Spleen (tissue), 11 donors: ENCODE results near the gene SLC27A3. TPM values are rescaled to one million over a fixed set of nuclear protein-coding genes. Genes with fewer than 3 reads are reported as not detected.

Experiments used
- DNase-seq: peaks from one replicate; pipeline ENCODE4 v3.0.0-alpha.2; 2020
- H3K27ac ChIP-seq, 8 donors: fragments of 200-600 bp; sonication (generic) in 7 of 8; 1 replicate in 4 of 8; 2 replicates in 4 of 8; pipeline versions ENCODE4 v1.5.0 to v1.8.0; 2016 to 2021; ENCODE audit warnings: inconsistent platforms in 4 of 8, mild to moderate bottlenecking in 4 of 8, moderate library complexity in 1 of 8
- H3K27me3 ChIP-seq, 7 donors: fragments of 200-600 bp; sonication (generic) in 6 of 7; replicated peaks in 1 of 7; 1 replicate in 4 of 7; 2 replicates in 3 of 7; pipeline versions ENCODE4 v1.5.0 to v1.8.0; 2016 to 2021; ENCODE audit warnings: inconsistent platforms in 3 of 7, mild to moderate bottlenecking in 1 of 7
- H3K36me3 ChIP-seq, 6 donors: fragments of 200-600 bp; sonication (generic) in 5 of 6; 1 replicate in 4 of 6; 2 replicates in 2 of 6; pipeline versions ENCODE4 v1.5.0 to v1.8.0; 2016 to 2021; ENCODE audit warnings: inconsistent platforms in 2 of 6
- H3K4me1 ChIP-seq, 6 donors: fragments of 200-600 bp; sonication (generic) in 5 of 6; 1 replicate in 3 of 6; 2 replicates in 3 of 6; pipeline versions ENCODE4 v1.5.0 to v1.8.0; 2016 to 2021; ENCODE audit warnings: inconsistent platforms in 3 of 6
- H3K4me3 ChIP-seq, 8 donors: fragments of 200-600 bp; sonication (generic) in 7 of 8; 1 replicate in 4 of 8; 2 replicates in 4 of 8; pipeline versions ENCODE4 v1.5.0 to v1.8.0; 2016 to 2021; ENCODE audit warnings: inconsistent platforms in 4 of 8, mild to moderate bottlenecking in 4 of 8, moderate library complexity in 2 of 8
- H3K9me3 ChIP-seq, 8 donors: fragments of 200-600 bp; sonication (generic) in 7 of 8; 1 replicate in 4 of 8; 2 replicates in 4 of 8; pipeline versions ENCODE4 v1.5.0 to v1.8.0; 2016 to 2021; ENCODE audit warnings: inconsistent platforms in 4 of 8
- POLR2A ChIP-seq, 3 donors: fragments of 450-650 bp; IDR thresholded peaks; one replicate each; pipeline ENCODE4 v1.5.1; 2017; ENCODE audit warnings: antibody characterized with exemption in 3 of 3, mild to moderate bottlenecking in 1 of 3
- POLR2AphosphoS5 ChIP-seq, 3 donors: sonication (generic); formaldehyde crosslinking; IDR thresholded peaks; one replicate each; pipeline ENCODE4 v1.5.1; 2017; ENCODE audit warnings: antibody characterized with exemption in 3 of 3
- WGBS, 5 donors: extraction: QIAGEN DNeasy Blood & Tissue Kit in 3 of 5; methylation state at CpG; one replicate each; pipeline versions ENCODE4 v1.1.5 to v1.1.7; 2013 to 2018; 5-methylcytosine and 5-hydroxymethylcytosine counted together
- intact Hi-C: fragments of 100-400 bp; cut with DNase I; formaldehyde crosslinking; loops from one replicate; pipeline ENCODE4 v1.15.0; 2023; ENCODE audit warnings: low total_unique reads
- polyA plus RNA-seq, 3 donors: library from polyadenylated mRNA; stranded (reverse); fragments of 200-250 nt; gene quantifications; one replicate each; pipeline ENCODE4 v1.2.1, GENCODE V29; 2013
- total RNA-seq, 7 donors: library from RNA; depleted of rRNA in 3 of 7; stranded (reverse); fragments of >200 nt in 3 of 7; fragmentation: NEBNext Ultra II Directional in 4 of 7; extraction: Animal tissue kit (Norgen Biotek cat#: 25700) in 4 of 7; gene quantifications; one replicate each; pipeline versions ENCODE4 v1.1.0 to v1.2.1, GENCODE V29; 2016 to 2021
- TF ChIP-seq, protein P1 (sequence below), 11 experiments: fragments of 200-600 bp in 7 of 11; fragments of 450-650 bp in 4 of 11; sonication (generic) in 4 of 11; IDR thresholded peaks in 8 of 11; conservative IDR thresholded peaks in 3 of 11; 1 replicate in 7 of 11; 2 replicates in 4 of 11; pipeline versions ENCODE4 v1.4.0 to v1.8.0; 2016 to 2021; ENCODE audit warnings: antibody characterized with exemption in 11 of 11, inconsistent platforms in 4 of 11, mild to moderate bottlenecking in 1 of 11
- donor health status: healthy with polysubstance abuse.
- donor health status: DM: no; HTN: no; CAD: no; lungs with moderate emphysema.
- donor health status: DM: no; HTN: no; CAD: no.
- donor health status: Bipolar disorder and iron deficiency.
- donor health status: healthy.
- donor health status: DM: no; HTN: no; CAD: no.
- donor health status: DM: yes; HTN: yes; CAD: no.

SLC27A3 gene
- total and polyA plus RNA-seq, 10 donors = 11.1 to 54.5 (median 21.9) TPM

DNA sequence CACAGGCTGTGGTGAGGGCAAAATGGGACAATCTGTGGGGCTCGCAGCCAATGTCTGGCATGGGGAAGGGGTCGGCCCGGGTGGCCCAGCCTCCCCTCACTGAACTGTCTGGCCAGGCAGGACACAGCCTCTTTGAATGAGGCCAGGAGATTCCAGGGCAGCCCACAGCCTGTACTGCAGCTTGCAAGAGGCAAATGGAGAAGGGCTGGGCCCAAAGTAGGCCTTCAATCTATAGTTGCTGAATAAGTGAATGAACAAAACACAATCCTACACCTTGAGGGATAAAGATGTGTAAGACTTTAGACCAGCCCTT, 23.2 kb downstream of the SLC27A3 start:
- intact Hi-C loops = loop anchor here (5.0 kb wide), 1 partner anchor 184 kb away; no protein-coding TSS in a partner anchor
- TF ChIP-seq POLR2A (IDR thresholded peaks at IDR 0.05) = no peak
- TF ChIP-seq, protein P1, sequence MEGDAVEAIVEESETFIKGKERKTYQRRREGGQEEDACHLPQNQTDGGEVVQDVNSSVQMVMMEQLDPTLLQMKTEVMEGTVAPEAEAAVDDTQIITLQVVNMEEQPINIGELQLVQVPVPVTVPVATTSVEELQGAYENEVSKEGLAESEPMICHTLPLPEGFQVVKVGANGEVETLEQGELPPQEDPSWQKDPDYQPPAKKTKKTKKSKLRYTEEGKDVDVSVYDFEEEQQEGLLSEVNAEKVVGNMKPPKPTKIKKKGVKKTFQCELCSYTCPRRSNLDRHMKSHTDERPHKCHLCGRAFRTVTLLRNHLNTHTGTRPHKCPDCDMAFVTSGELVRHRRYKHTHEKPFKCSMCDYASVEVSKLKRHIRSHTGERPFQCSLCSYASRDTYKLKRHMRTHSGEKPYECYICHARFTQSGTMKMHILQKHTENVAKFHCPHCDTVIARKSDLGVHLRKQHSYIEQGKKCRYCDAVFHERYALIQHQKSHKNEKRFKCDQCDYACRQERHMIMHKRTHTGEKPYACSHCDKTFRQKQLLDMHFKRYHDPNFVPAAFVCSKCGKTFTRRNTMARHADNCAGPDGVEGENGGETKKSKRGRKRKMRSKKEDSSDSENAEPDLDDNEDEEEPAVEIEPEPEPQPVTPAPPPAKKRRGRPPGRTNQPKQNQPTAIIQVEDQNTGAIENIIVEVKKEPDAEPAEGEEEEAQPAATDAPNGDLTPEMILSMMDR (IDR thresholded peaks at IDR 0.05 in 8 of 11, conservative IDR thresholded peaks at IDR 0.05 in 3 of 11) = no peak
- peak in 1 of 3 donors; percentile 18 for TF ChIP-seq POLR2AphosphoS5 (IDR thresholded peaks at IDR 0.05)

GRCh38 chr1:153799016-153799415, 23.8 kb downstream of the SLC27A3 start:
- peaks cover 3 to 39% (median 19%) of the 10 kb centered on the region in 6 donors for H3K4me1 ChIP-seq
- no peak for DNase-seq
- no peaks in the 10 kb centered on the region for H3K9me3 ChIP-seq
- no peak overlapping the region for H3K27ac ChIP-seq
- WGBS, 5 donors = 88 to 98% (median 93%) methylated on average over 4 of the region's 4 CpGs
- H3K4me3 ChIP-seq = no peak overlapping the region
- no peaks in the 10 kb centered on the region for H3K27me3 ChIP-seq
- peaks cover 0 to 26% (median 2%) of the 10 kb centered on the region in 6 donors for H3K36me3 ChIP-seq
- intact Hi-C loops = loop anchor here (5.0 kb wide), 1 partner anchor 183 kb away; no protein-coding TSS in a partner anchor
- TF ChIP-seq POLR2AphosphoS5 (IDR thresholded peaks at IDR 0.05) = no peak
- TF ChIP-seq, protein P1 (IDR thresholded peaks at IDR 0.05 in 8 of 11, conservative IDR thresholded peaks at IDR 0.05 in 3 of 11) = no peak
- no peak for TF ChIP-seq POLR2A (IDR thresholded peaks at IDR 0.05)

More for the DNA sequence above, 23.2 kb downstream of the SLC27A3 start:
- H3K4me1 ChIP-seq = peaks cover 3 to 34% (median 13%) of the 10 kb centered on the region in 6 donors
- H3K4me3 ChIP-seq = no peak overlapping the region
- WGBS, 5 donors = 88 to 95% (median 90%) methylated on average over 3 of the region's 3 CpGs; no CpG with 5 or more reads in 1 of the 5 donors
- H3K9me3 ChIP-seq = no peaks in the 10 kb centered on the region
- no peak overlapping the region for H3K27ac ChIP-seq
- DNase-seq = no peak
- peaks cover 0 to 26% (median 2%) of the 10 kb centered on the region in 6 donors for H3K36me3 ChIP-seq
- no peaks in the 10 kb centered on the region for H3K27me3 ChIP-seq

GRCh38 chr1:153799566-153800465, 24.6 kb downstream of the SLC27A3 start:
- Histone ChIP-seq H3K27ac (no peak overlapping the region), H3K4me3 (no peak overlapping the region), H3K27me3 (no peaks in the 10 kb centered on the region), H3K36me3 (peaks cover 0 to 26% (median 2%) of the 10 kb centered on the region in 6 donors), H3K9me3 (no peaks in the 10 kb centered on the region), H3K4me1 (peaks cover 3 to 47% (median 26%) of the 10 kb centered on the region in 6 donors)
- TF ChIP-seq POLR2AphosphoS5 (IDR thresholded peaks at IDR 0.05) = peak in 1 of 3 donors; percentile 67
- TF ChIP-seq, protein P1 (IDR thresholded peaks at IDR 0.05 in 8 of 11, conservative IDR thresholded peaks at IDR 0.05 in 3 of 11) = no peak
- 93 to 96% (median 94%) methylated on average over 24 to 27 of the region's 27 CpGs for WGBS, 5 donors
- DNase-seq = no peak
- intact Hi-C loops = loop anchor here (5.0 kb wide), 1 partner anchor 182 kb away; no protein-coding TSS in a partner anchor

DNA sequence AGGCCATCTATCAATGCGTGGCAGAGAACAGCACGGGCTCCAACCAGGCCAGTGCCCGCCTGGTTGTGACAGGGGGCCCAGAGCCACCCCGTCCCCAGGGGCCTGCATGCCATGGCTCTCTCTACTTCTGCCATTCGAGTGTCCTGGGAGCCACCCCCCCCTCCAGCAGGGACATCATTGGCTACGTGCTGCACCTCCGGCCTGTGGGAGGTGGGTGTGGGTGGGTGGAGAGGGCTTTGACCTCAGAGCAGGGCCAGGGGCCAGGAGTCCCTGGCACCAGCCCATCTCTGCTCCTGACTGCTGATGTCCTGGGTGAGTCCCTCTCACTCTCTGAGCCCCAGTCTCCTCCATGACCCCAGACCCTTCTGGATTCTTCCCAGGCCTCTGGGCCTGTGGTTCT, 25.3 kb downstream of the SLC27A3 start:
- Histone ChIP-seq H3K27ac (no peak overlapping the region), H3K4me3 (no peak overlapping the region), H3K36me3 (peaks cover 0 to 26% (median 2%) of the 10 kb centered on the region in 6 donors), H3K4me1 (peaks cover 3 to 50% (median 33%) of the 10 kb centered on the region in 6 donors), H3K9me3 (no peaks in the 10 kb centered on the region), H3K27me3 (no peaks in the 10 kb centered on the region)
- no peak for DNase-seq
- intact Hi-C loops = no loop called here
- WGBS, 5 donors = 76 to 92% (median 85%) methylated on average over 5 to 7 of the region's 7 CpGs; no CpG with 5 or more reads in 1 of the 5 donors
- peak in 1 of 3 donors; percentile 40 for TF ChIP-seq POLR2AphosphoS5 (IDR thresholded peaks at IDR 0.05)
- TF ChIP-seq, protein P1 (IDR thresholded peaks at IDR 0.05 in 8 of 11, conservative IDR thresholded peaks at IDR 0.05 in 3 of 11) = no peak
